NAMALWA (cell line): ENCODE measurements around the gene ACTA1.
"Not testable (repeated sequence)": the region's sequence is repeated elsewhere in the genome, so short reads cannot be mapped to it uniquely, and the experiment has no call there.

Experiments
- DNase-seq: peaks from one replicate; pipeline ENCODE4 v3.0.0-alpha.2; 2015; ENCODE audit warnings: low spot score

The ACTA1 gene

GRCh38 chr1:229440851-229441537, 7.1 kb upstream of the ACTA1 start:
- no peak for DNase-seq

GRCh38 chr1:229438021-229438420, 4.1 kb upstream of the ACTA1 start:
- no peak for DNase-seq

GRCh38 chr1:229437443-229437842, 3.5 kb upstream of the ACTA1 start:
- DNase-seq, result no peak

DNA sequence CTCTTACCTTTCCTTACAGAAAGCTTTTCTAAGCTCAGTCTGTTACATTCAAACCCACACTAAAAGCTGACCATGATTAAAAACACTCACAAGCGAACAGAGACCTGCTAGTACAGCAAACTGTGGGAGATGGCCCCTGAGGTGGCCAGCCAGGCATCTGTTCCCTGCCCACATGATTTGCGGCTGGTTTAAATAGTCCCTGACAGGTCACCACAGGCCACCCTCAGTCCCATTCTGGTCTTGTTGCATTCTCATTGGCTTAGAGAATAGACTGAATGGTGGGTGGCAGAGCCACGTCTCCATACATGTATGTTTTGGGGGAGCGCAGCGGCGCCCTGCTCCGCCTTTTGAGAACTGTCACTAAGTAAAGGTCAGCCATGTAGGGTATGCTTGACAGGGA, 2.3 kb upstream of the ACTA1 start:
- no peak for DNase-seq

GRCh38 chr1:229434641-229435051, 752 bp upstream of the ACTA1 start:
- DNase-seq, result no peak

- DNase-seq, result no peak
These were observed 410 bp downstream of the ACTA1 start for GRCh38 chr1:229433364-229434004.

DNA sequence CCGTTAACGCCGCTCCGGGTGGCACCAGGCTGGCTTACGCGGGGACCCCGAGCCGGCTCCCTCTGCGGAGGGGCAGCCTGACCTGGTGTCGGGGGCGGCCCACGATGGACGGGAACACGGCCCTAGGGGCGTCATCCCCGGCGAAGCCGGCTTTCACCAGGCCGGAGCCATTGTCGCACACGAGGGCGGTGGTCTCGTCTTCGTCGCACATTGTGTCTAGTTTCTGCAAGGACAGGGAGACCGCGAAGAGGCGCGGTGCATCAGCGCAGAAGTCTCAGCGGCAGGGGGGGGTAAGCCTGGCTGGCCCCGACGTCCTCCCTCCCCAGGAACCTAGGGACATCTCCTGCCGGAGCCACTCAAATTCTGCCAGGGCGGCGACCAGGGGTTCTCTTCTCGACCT, 989 bp downstream of the ACTA1 start:
- DNase-seq, result no peak

- DNase-seq, result no peak
These were observed 1.8 kb downstream of the ACTA1 start for GRCh38 chr1:229432116-229432461.

DNA sequence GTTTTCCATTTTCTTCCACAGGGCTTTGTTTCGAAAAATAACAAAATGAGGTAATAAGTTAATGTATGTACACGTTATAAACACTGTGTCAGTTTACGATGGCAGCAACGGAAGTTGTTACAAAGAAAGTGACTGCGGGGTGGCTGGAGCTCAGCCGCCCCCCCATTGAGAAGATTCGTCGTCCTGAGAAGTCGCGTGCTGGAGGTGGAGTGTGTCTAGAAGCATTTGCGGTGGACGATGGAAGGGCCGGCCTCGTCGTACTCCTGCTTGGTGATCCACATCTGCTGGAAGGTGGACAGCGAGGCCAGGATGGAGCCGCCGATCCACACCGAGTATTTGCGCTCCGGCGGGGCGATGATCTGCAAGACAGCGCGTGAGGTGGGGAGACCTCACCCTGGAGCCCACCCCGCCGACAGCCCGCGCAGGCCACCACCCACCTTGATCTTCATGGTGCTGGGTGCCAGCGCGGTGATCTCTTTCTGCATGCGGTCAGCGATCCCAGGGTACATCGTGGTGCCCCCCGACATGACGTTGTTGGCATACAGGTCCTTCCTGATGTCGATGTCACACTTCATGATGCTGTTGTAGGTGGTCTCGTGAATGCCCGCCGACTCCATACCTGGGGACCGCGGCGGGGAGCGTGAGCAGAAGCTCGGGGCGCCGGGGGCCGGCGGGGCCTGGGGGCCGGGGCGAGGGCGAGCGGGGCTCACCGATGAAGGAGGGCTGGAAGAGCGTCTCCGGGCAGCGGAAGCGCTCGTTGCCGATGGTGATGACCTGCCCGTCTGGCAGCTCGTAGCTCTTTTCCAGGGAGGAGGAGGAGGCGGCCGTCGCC, 2.4 kb downstream of the ACTA1 start:
- DNase-seq, result no peak

DNA sequence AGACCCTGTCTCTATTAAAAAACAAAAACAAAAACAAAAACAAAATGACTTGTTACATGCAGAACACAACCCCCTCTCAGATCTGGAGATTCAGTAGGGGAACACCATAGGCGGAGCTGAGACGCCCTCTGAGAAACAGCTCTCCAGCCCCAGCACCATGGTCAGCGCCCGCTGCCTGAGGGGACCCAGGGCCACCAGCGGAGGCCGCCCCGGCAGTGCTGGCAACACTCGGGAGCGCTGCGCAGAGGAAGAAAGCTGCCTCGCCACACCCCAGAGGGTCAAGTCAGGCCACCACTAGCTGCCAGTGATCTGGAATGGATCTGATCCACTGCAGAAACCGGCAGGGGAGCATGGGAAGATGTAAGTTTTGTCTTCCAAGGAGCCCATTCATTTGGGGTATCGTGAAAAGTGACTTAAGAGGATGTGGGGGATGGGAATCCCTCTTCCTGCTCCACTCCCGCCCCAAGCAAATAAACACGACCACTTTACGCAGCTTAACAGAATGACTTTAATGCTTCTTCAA, 3.1 kb downstream of the ACTA1 start:
- DNase-seq, result no peak

- DNase-seq, result no peak
These were observed 5.6 kb downstream of the ACTA1 start for GRCh38 chr1:229428256-229428655.

GRCh38 chr1:229427572-229427971, 6.3 kb downstream of the ACTA1 start:
- DNase-seq, result no peak

GRCh38 chr1:229425564-229426159, 8.2 kb downstream of the ACTA1 start:
- no peak for DNase-seq

DNA sequence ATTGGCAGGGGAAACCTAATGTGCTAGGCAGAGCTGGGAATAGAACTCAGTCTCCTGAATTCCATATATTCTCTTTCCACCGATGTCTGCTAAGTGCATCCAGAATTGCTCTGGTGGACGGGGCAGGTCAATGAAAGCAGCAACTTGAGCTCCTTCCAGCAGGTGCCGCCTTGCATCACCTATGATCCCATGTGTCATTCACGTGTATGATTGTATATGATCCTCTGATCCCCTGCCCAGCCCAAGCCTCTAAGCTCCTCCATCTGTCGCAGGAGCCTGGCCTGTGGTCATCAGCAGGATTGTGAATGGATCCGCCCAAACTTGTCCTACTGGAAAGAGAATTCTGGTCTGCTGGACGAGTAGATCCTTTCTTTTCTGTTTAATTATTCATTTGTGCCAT, 13.1 kb downstream of the ACTA1 start:
- peak; percentile 24 for DNase-seq

- DNase-seq, result no peak
These were observed 13.7 kb downstream of the ACTA1 start for GRCh38 chr1:229420224-229420623.

GRCh38 chr1:229418586-229418985, 15.3 kb downstream of the ACTA1 start:
- not testable (repeated sequence) for DNase-seq

- not testable (repeated sequence) for DNase-seq
These were observed 21.1 kb downstream of the ACTA1 start for GRCh38 chr1:229412810-229413209.

GRCh38 chr1:229412056-229412455, 21.8 kb downstream of the ACTA1 start:
- DNase-seq, result no peak

- no peak for DNase-seq
These were observed 22.3 kb downstream of the ACTA1 start for GRCh38 chr1:229411434-229412055.

DNA sequence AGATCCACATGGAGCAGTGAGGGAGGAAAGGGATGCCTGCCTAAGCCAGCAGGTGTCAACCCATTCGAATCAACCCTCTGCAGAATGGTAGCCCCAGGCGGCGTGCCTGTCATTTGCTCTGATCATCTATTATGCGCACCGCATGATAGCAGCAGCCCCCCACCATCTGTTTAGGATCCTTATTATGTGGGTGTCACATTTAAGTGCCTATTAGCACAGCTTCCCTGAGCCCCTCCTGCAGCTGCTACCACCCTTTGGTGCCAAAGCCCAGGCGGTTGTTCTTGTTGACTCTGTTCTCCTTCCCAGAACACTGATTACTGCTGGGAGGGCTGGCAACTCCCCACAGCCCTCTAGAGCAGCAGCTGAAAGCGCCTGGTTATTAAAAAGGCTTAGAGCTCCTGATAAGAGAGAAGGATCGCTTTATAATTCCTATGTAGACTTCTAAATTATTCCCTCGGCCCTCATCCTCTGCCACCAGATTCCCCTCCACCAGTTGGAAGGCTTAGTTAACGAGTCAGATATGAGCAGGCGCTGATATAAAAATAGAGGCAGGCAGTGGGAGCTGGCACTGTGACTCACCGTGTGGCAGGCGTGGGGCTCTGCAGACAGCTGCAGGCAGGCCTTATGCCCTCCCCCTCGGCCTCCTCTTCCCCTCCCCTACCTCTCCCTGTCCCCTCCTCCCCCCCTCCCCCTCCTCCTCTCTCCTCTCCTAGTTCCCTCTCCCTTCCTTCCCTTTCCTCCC, 23.0 kb downstream of the ACTA1 start:
- DNase-seq, result peak; percentile 34

- no peak for DNase-seq
These were observed 23.6 kb downstream of the ACTA1 start for GRCh38 chr1:229410370-229410691.
